Stomach smooth muscle (tissue), 2 donors: Measurements from ENCODE around the gene TRNP1.
A peak's percentile ranks its signal among the peaks of the same experiment; 100 is the strongest.

Experiments
- H3K27ac ChIP-seq: one replicate; pipeline ENCODE4 v1.7.0; 2013; ENCODE audit warnings: mild to moderate bottlenecking, low read length, inconsistent platforms
- H3K27me3 ChIP-seq, 2 donors: one replicate each; pipeline ENCODE4 v1.7.0; 2013; ENCODE audit warnings: low read length in 2 of 2; ENCODE audit not compliant: insufficient read depth in 2 of 2, control insufficient read depth in 1 of 2
- H3K36me3 ChIP-seq, 2 donors: one replicate each; pipeline ENCODE4 v1.7.0; 2013; ENCODE audit warnings: low read length in 2 of 2; ENCODE audit not compliant: control insufficient read depth in 2 of 2, insufficient read depth in 2 of 2
- H3K4me1 ChIP-seq: one replicate; pipeline ENCODE4 v1.7.0; 2013; ENCODE audit warnings: low read length; ENCODE audit not compliant: control insufficient read depth, insufficient read depth
- H3K4me3 ChIP-seq, 2 donors: one replicate each; pipeline ENCODE4 v1.7.0; 2013; ENCODE audit warnings: low read length in 2 of 2
- H3K9ac ChIP-seq, 2 donors: one replicate each; pipeline ENCODE4 v1.7.0; 2013; ENCODE audit warnings: low read length in 2 of 2, mild to moderate bottlenecking in 1 of 2
- H3K9me3 ChIP-seq, 2 donors: one replicate each; pipeline ENCODE4 v1.7.0; 2013; ENCODE audit warnings: low read length in 2 of 2; ENCODE audit not compliant: control insufficient read depth in 2 of 2
- donor health status: healthy.
- donor health status: Pancreatic carcinoma.

TRNP1 gene

DNA sequence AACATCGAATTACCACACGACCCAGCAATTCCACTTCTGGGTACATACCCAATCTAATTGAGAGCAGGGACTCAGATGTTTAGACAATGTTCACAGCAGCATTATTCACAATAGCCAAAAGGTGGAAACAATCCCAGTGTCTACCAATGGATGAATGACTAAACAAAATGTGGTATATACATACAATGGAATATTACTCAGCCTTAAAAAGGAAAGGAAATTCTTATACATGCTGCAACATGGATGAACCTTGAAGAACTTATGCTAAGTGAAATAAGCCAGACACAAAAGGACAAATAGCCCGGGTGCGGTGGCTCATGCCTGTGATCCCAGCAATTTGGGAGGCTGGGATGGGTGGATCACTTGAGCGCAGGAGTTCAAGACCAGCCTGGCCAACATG is 40.1 kb upstream of the TRNP1 start:
- H3K4me1 ChIP-seq: no peaks in the 10 kb centered on the region
- no peaks in the 10 kb centered on the region for H3K36me3 ChIP-seq
- peaks cover 0 to 6% of the 10 kb centered on the region in 2 donors for H3K9me3 ChIP-seq
- H3K9ac ChIP-seq: no peak overlapping the region
- H3K4me3 ChIP-seq: no peak overlapping the region
- peaks cover 2 to 7% of the 10 kb centered on the region in 2 donors for H3K27me3 ChIP-seq
- H3K27ac ChIP-seq: no peak overlapping the region

DNA sequence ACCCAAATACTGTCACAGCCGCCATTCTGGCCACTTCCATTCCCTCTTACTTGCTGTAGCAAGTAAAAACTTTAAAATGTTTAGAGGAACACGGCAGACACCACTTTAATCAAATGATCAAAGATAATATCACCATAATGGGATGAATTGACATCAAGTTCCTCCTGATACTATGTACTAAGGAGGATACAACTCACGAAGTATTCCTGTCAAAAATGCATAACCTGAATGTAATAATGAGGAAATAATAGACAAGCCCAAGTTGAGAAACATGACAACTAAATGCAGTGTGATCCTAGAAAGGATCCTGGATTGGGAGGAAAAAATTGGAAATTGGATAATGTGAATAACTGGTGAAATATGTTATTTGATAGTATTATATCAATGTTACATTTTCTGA is 37.2 kb upstream of the TRNP1 start:
- Histone ChIP-seq H3K27me3 (peaks cover 25 to 35% of the 10 kb centered on the region in 2 donors), H3K9ac (no peak overlapping the region), H3K4me3 (no peak overlapping the region)

DNA sequence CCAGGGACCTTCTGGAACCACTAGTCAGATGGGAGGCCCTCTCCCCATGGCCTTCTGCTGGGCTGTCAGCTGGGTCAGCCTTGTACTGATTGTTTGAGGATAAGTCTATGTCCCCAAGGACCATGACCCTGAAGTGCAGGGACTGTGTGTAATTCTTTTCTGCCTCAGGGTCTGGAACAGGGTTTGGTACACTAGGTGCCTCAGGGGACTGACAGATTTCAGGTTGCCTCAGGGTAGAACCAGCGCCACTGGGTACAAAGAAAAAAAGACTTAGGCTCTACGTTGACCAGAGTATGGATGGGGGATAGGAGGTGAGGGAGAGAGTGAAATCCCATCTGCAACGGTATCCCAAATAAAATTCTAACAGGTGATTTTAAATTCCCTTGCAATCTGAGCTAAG is 36.2 kb upstream of the TRNP1 start:
- peaks cover 8% of the 10 kb centered on the region for H3K4me1 ChIP-seq
- no peak overlapping the region for H3K4me3 ChIP-seq
- no peak overlapping the region for H3K27ac ChIP-seq
- H3K9ac ChIP-seq: no peak overlapping the region
- H3K9me3 ChIP-seq: peaks cover 0 to 6% of the 10 kb centered on the region in 2 donors
- peaks cover 30 to 35% of the 10 kb centered on the region in 2 donors for H3K27me3 ChIP-seq
- no peaks in the 10 kb centered on the region for H3K36me3 ChIP-seq

More for the DNA sequence above, 37.2 kb upstream of the TRNP1 start:
- Histone ChIP-seq H3K27ac (no peak overlapping the region), H3K9me3 (peaks cover 0 to 6% of the 10 kb centered on the region in 2 donors), H3K36me3 (no peaks in the 10 kb centered on the region), H3K4me1 (peaks cover 8% of the 10 kb centered on the region)

DNA sequence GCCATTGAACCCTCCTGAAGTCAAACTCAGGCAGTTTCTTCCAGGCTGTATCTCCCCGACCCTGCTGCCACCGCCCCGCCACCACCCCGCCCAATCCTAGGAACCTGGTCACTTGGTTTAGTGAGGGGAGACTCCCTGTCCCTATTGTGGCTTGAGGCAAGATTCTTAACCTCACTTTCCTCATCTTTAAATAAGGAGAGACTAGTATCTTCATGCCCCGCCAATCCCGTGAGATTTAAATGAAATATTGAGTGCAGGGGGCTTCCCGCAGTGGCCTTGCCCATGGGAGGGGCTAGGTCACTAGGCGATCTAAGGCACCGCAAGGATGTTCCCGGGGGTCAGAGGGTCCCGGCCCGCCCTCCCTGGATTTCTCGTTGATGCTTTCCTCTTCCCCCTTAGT is 34.2 kb upstream of the TRNP1 start:
- Histone ChIP-seq H3K27ac (no peak overlapping the region), H3K9ac (no peak overlapping the region), H3K27me3 (peaks cover 30 to 37% of the 10 kb centered on the region in 2 donors)

DNA sequence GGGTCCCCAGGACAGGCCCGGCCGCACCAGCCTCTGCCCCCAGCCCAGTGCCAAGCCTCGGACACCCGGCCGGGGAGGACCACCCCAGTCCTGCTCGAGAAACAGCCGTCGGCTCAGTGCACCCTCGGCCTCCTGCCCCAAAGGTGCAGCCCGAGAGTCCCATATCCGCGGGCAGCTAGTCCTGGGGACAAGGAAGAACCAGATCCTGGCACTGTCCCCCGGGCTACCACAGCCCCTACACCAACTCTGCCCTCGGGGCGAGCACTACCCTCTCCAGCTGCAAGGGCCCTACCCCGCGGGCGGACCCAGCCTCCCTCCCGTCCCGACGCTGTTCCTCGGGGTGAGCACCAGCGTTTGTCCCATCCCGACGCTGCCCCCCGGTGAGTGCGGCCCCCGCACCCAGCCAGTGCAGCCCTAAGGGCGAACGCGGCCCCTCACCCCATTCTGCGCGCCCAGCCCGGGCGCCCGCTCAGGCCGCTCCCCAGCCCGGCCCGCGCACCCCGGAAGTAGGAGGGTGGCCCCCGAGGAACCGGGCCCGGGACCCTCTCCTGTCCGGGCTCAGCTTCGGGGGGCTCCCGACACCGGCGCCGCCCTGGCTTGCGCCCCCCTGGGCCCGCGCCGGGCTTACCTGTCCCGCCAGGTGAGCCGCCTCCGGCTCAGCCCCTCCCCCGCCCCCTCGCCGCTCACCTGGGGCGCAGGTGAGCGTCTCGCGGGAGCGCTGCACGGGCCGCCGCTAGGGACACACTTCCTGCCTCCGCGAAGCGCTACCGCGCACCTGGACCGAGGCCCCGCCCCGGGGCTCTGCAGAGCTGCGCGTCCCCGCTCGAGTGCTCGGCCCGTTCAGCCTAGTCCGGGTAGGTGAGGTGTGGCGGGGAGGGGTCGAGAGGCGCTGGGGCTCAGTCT is 33.5 kb upstream of the TRNP1 start, which contains the start of gene KDF1:
Gene KDF1 (minus strand): TSS at position 747 of the 903 bp plus-strand sequence. CDS start 8,088 bp downstream, outside the sequence.
- H3K36me3 ChIP-seq: no peaks in the 10 kb centered on the region
- H3K9me3 ChIP-seq: peaks cover 0 to 6% of the 10 kb centered on the region in 2 donors
- H3K27ac ChIP-seq: no peak within 1 kb of the TSS
- H3K27me3 ChIP-seq: peaks cover 30 to 37% of the 10 kb centered on the region in 2 donors
- H3K9ac ChIP-seq: no peak within 1 kb of the TSS
- H3K4me1 ChIP-seq: peaks cover 8% of the 10 kb centered on the region
- peak within 1 kb of the TSS in 1 of 2 donors; percentile 49 for H3K4me3 ChIP-seq

More for the DNA sequence above, 34.2 kb upstream of the TRNP1 start:
- H3K9me3 ChIP-seq: peaks cover 0 to 6% of the 10 kb centered on the region in 2 donors
- no peaks in the 10 kb centered on the region for H3K36me3 ChIP-seq
- no peak overlapping the region for H3K4me3 ChIP-seq
- H3K4me1 ChIP-seq: peaks cover 8% of the 10 kb centered on the region

DNA sequence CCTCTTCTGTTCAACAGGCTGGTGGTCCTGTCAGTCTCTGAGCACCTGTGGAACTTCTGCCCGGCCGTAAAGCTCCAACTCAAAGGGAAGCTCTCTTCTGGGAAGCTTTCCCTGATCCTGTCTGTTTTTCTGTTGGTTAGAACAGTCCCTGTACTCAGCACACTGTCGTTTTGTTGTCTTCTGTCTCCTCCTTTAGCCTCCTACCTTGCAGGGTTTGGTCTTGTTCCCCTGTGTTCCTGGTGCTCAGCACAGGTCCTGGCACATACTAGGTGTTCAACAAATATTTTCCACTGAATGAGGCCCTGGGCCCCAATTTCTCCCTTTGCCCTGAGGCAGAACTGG is 32.9 kb upstream of the TRNP1 start:
- H3K9me3 ChIP-seq: peaks cover 0 to 6% of the 10 kb centered on the region in 2 donors
- no peak overlapping the region for H3K4me3 ChIP-seq
- H3K27ac ChIP-seq: no peak overlapping the region
- H3K27me3 ChIP-seq: peaks cover 30 to 37% of the 10 kb centered on the region in 2 donors
- no peaks in the 10 kb centered on the region for H3K36me3 ChIP-seq
- no peak overlapping the region for H3K9ac ChIP-seq
- peaks cover 8% of the 10 kb centered on the region for H3K4me1 ChIP-seq

DNA sequence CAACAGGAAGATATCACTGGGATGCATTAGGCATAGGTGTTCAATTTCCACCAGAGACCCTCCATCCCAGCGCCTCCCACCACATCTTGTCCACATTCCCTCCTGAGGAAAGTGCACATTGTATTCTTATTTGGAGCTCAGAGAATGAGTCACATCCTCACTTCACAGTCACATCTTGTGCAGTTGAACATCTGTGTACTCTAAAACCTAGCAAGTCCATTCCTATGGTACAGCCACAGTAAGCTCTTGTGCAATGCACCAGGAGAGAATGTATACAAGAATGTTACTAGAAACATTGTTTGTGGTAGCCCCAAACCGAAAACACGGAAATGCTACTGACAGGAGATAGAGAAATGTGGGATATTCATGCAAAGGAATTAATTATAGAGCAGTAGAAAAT is 31.7 kb upstream of the TRNP1 start:
- H3K9ac ChIP-seq: no peak overlapping the region
- peaks cover 8% of the 10 kb centered on the region for H3K4me1 ChIP-seq
- H3K27me3 ChIP-seq: peaks cover 35 to 36% of the 10 kb centered on the region in 2 donors
- no peaks in the 10 kb centered on the region for H3K9me3 ChIP-seq
- no peak overlapping the region for H3K4me3 ChIP-seq
- H3K36me3 ChIP-seq: no peaks in the 10 kb centered on the region
- H3K27ac ChIP-seq: no peak overlapping the region

DNA sequence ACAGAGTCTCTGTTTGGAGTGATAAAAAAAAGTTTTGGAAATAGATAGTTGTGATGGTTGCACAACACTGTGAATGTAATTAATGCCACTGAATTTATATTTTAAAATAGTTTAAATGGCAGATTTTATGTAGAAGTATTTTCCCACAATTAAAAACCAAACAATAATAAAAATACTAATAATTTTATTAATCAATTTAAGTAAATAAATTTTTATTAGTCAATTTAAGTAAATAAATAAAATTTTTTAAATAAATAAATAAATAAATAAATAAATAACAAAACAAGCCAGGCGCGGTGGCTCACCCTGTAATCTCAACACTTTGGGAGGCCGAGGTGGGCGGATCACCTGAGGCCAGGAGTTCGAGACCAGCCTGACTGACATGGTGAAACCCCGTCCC is 28.3 kb upstream of the TRNP1 start:
- no peak overlapping the region for H3K27ac ChIP-seq
- H3K4me1 ChIP-seq: peaks cover 1% of the 10 kb centered on the region
- H3K9ac ChIP-seq: no peak overlapping the region
- peaks cover 12 to 20% of the 10 kb centered on the region in 2 donors for H3K27me3 ChIP-seq
- H3K4me3 ChIP-seq: no peak overlapping the region
- H3K9me3 ChIP-seq: no peaks in the 10 kb centered on the region
- H3K36me3 ChIP-seq: no peaks in the 10 kb centered on the region

DNA sequence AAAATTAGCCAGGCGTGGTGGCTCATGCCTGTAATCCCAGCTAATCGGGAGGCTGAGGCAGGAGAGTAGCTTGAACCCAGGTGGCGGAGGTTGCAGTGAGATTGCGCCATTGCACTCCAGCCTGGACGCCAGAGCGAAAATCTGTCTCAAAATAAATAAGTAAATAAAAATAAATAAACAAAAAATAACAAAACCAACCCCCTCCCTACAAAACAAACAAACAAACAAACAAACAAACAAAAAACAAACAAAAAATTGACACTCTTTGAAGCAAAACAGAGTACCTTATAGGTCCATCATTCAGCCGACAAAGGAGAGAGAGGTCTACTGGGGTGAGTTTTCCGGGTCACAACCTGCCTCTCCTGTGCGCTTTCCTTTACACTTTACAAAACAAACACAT is 27.9 kb upstream of the TRNP1 start:
- no peak overlapping the region for H3K27ac ChIP-seq
- no peaks in the 10 kb centered on the region for H3K9me3 ChIP-seq
- no peaks in the 10 kb centered on the region for H3K36me3 ChIP-seq
- no peak overlapping the region for H3K4me3 ChIP-seq
- no peaks in the 10 kb centered on the region for H3K4me1 ChIP-seq
- peaks cover 7 to 16% of the 10 kb centered on the region in 2 donors for H3K27me3 ChIP-seq
- H3K9ac ChIP-seq: no peak overlapping the region

DNA sequence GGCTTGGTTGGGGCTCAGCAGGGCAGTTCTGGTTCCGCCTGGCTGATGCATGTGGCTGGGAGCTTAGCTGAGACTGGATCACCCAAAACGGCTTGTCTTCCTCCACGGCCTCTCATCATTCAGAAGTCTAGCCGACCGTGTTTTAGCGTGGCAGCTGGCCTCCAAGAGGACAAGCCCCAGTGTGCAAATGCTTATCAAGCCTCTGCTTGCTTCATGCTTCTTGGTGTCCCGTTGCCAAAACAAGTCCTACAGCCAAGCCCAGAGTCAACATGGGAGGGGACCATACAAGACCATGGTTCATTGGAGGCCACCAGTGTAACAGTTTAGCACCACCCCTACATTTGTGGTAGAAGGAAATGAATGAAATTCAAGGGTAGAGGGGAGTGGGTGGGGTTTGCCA is 22.7 kb upstream of the TRNP1 start:
- Histone ChIP-seq H3K27ac (no peak overlapping the region), H3K4me1 (no peaks in the 10 kb centered on the region), H3K9ac (no peak overlapping the region), H3K9me3 (no peaks in the 10 kb centered on the region), H3K36me3 (no peaks in the 10 kb centered on the region), H3K27me3 (peaks cover 0 to 8% of the 10 kb centered on the region in 2 donors), H3K4me3 (no peak overlapping the region)

DNA sequence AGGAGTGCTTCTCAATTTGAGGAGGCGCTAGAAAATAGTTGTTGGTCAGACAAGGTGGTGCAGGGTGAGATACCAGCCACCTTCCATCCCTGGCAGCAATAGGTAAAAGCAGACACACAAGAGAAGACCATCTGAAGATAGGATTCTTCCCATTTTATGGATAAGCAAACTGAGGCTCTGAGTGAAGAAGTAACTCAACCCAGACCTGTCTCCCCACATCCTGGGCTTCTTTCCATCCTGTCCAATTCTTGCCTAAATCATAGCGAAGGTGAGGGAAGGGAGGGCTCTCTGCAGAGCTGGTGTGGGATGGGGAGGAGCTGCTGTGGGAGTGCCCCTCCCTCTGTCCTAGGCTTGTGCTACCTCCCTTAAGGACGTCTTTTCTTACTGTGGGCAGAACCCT is 21.9 kb upstream of the TRNP1 start:
- Histone ChIP-seq H3K4me3 (no peak overlapping the region), H3K9me3 (no peaks in the 10 kb centered on the region), H3K9ac (no peak overlapping the region), H3K36me3 (no peaks in the 10 kb centered on the region), H3K27me3 (peaks cover 0 to 5% of the 10 kb centered on the region in 2 donors), H3K27ac (no peak overlapping the region), H3K4me1 (no peaks in the 10 kb centered on the region)
